ENCODE data around the gene CAMK2D.
A peak's percentile ranks its signal among the peaks of the same experiment; 100 is the strongest.
"Not testable (repeated sequence)": the region's sequence is repeated elsewhere in the genome, so short reads cannot be mapped to it uniquely, and the experiment has no call there.

Gene CAMK2D

DNA sequence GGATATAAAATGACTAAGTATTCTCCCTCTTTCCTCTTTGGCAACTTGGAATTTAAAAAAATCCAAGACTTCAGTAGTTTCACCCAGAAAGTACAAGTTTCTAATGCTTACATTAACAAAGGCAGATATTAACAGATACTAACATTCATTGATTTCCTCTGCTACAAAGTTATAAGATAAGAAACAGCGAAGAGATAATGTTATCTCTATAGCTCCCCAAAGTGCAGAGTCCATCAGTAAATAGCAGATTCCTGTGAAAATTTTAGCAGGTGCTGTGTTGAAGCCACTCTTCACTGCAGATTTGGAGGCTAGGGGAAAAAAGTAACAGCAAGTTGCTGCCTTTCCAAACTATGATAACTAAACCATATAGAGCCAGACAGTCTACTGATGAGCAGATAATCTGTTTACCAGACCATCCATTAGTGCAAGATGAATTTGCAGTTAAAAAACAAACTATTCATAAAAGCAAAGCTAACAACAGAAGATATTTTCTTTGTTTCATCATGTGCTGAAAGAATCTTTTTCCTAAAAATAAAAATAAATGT is 3.3 kb upstream of the CAMK2D start:
- TF ChIP-seq, protein P1, sequence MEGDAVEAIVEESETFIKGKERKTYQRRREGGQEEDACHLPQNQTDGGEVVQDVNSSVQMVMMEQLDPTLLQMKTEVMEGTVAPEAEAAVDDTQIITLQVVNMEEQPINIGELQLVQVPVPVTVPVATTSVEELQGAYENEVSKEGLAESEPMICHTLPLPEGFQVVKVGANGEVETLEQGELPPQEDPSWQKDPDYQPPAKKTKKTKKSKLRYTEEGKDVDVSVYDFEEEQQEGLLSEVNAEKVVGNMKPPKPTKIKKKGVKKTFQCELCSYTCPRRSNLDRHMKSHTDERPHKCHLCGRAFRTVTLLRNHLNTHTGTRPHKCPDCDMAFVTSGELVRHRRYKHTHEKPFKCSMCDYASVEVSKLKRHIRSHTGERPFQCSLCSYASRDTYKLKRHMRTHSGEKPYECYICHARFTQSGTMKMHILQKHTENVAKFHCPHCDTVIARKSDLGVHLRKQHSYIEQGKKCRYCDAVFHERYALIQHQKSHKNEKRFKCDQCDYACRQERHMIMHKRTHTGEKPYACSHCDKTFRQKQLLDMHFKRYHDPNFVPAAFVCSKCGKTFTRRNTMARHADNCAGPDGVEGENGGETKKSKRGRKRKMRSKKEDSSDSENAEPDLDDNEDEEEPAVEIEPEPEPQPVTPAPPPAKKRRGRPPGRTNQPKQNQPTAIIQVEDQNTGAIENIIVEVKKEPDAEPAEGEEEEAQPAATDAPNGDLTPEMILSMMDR (conservative IDR thresholded peaks at IDR 0.05; ENCODE audit: low read depth, low read length) = no peak
- no peak for DNase-seq (ENCODE audit: low read depth)
- H3K4me3 ChIP-seq (ENCODE audit: low read depth, low read length) = no peak overlapping the region

DNA sequence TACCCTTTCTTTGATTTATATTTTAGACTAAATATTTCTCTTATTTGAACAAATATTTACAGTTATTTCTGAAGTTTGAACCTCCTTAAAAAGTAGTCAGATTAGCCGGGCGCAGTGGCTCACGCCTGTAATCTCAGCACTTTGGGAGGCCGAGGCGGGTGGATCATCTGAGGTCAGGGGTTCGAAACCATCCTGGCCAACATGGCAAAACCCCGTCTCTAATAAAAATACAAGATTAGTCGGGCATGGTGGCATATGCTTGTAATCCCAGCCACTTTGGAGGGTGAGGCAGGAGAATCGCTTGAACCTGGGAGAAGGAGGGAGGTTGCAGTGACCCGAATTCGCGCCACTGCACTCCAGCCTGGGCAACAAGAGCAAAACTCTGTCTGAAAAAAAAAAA is 2.4 kb upstream of the CAMK2D start:
- not testable (repeated sequence) for H3K4me3 ChIP-seq (ENCODE audit: low read depth, low read length); DNase-seq (ENCODE audit: low read depth)

DNA sequence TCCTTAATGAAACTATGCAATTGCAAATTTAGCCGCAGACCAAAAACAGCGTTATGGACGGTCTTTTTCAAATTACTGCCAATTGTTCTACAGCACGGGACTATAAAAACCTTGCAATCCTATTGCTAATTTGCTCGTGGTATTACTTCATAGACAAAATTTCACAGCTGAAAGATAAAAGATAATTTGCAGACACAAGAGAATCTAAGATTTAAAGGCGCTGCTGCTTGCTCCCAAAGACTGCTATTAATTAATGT is 1.4 kb upstream of the CAMK2D start:
- no peak for DNase-seq (ENCODE audit: low read depth)
- peak overlapping the region; percentile 54 for H3K4me3 ChIP-seq (ENCODE audit: low read depth, low read length)
- TF ChIP-seq, protein P1 (conservative IDR thresholded peaks at IDR 0.05; ENCODE audit: low read depth, low read length) = no peak

DNA sequence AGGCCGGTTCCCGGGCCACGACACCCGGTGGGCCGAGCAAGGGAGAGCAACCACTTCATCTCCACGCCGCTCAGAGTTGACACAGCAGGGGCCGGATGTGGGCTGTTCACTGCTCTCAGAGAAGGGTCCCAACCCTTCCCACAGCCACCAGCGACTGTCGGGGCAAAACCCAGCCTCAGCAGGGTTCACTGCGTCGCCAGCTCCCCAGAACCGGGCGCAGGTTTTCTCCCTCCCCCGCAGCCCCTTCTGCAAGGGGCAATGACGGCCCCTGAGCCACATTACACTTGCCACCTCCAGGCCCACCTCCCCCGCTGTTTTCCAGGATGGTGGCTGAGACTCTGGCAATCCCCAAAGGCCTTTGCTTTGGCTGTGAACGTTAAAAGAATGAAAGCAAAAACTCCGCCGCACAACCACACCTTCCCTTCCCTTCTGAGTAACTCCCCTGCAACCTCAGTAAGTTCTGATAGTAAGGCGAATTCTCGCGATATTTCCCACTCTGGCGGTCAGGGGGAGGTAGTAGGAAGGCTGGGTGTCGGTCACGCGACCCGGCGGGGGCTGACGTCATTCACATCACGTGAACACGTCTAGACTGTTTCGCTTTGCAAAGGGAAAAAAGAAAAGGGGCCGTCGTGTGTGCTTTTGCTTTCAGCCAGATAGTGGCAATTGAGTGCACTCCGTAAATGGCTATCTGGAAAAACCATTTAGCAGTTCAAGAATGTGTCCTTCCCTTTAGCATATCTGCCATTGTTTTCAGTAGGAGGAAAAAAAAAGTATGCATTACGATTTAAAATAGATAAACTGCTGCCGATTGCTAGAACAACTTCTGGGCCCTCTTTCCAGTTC is 869 bp upstream of the CAMK2D start:
- peak; percentile 100 for DNase-seq (ENCODE audit: low read depth)
- peak overlapping the region; percentile 83 for H3K4me3 ChIP-seq (ENCODE audit: low read depth, low read length)
- TF ChIP-seq, protein P1 (conservative IDR thresholded peaks at IDR 0.05; ENCODE audit: low read depth, low read length) = peak; percentile 15

DNA sequence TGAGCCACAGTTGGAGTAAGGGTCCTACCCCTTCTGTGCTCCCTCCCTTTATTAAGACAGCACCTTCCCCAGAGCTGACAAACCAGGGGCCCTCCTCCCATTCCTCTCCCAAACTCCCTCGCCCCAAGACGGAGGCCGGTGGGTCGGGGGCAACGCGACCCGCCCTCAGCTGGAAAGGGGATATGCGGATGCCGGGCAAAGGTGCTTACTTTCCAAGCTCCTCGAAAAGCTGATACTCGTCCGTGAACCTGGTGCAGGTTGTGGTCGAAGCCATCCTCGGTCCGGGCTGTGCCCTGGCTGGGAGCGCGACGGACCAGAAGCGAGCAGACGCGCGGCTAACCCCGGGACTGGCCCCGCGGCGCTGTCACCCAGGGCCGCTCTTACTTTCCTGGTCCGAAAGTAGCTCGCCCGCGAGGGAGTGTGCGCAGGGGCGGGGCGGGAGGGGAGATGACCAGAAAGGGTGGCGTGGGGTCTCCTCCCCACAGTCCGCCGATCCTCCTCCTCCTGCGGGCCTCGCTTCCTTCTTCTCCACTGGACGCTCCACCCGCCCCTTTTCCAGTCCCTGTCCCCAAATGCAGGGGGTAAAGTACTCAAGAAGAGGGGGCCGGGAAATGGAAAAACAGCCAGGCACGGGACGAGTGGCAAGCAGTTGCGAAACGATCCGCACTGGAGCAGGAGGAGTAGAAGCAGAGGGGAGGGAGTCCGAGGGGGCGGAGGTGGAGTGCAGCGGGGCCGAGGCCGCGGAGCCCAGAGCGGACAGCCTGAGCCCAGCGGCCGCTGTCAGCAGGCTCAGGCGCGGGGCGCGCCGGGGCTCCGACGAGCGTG is 531 bp downstream of the CAMK2D start:
- no peak for DNase-seq (ENCODE audit: low read depth)
- TF ChIP-seq, protein P1 (conservative IDR thresholded peaks at IDR 0.05; ENCODE audit: low read depth, low read length) = no peak
- H3K4me3 ChIP-seq (ENCODE audit: low read depth, low read length) = peak overlapping the region; percentile 83

DNA sequence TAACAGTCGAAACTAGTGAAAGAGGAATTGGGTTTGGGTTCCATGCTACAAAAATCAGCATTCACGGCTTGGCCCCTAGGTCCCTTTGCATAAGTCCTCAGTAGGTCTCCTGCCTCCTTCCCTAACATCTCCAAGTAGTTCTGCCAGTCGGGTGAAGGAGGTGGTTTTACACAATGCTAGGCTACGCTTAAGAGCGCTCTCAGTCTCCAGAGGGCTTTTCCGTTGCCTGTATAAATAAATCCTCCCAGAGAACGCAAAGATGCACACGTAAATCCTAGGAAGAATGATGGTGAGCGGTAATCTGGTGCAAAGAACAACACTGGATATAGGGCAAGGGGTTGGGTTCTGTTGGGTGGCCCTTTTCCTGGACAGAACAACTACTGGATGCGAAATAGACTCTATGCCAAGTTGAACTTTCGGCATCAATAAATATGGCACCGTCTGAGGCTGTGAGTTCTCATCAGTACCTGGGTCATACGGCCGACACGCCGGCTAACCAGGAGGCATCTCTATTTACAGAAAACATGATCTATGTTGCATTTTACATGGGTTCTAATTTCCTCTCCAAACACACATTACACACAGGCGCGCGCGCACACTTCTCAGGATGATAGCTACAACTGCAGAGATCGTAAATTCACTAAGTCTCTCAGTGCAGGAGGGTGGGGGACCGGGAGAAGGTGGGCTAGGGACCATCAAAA is 1.3 kb downstream of the CAMK2D start:
- H3K4me3 ChIP-seq (ENCODE audit: low read depth, low read length) = peak overlapping the region; percentile 83
- TF ChIP-seq, protein P1 (conservative IDR thresholded peaks at IDR 0.05; ENCODE audit: low read depth, low read length) = no peak
- DNase-seq (ENCODE audit: low read depth) = peak; percentile 63

DNA sequence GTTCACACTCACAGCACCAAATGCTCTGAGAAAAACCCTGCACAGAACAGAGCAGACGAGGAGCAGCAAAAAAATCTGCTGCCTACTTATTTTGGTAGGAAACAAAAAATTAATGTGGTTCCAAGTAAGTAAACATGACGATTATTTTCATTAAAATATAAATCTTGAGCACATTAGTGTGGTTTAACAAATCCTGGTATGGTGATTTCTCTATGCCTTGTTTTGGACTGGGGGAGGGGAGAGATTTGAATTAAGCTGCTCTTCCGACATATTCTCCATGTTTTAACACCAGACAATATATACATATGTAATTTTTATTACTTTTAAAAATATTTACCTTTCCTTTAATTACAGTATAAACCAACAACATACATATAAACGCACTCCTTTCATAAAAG is 1.8 kb downstream of the CAMK2D start:
- no peak for DNase-seq (ENCODE audit: low read depth)
- TF ChIP-seq, protein P1 (conservative IDR thresholded peaks at IDR 0.05; ENCODE audit: low read depth, low read length) = no peak
- H3K4me3 ChIP-seq (ENCODE audit: low read depth, low read length) = peak overlapping the region; percentile 83
